SK-N-MC (cell line): ENCODE measurements around the gene RPL14.

Experiments used
- EZH2 ChIP-seq: fragments of 200-600 bp; sonication (generic); IDR thresholded peaks from one replicate; pipeline ENCODE4 v1.6.1; 2017; ENCODE audit warnings: antibody characterized with exemption
- POLR2AphosphoS5 ChIP-seq: IDR thresholded peaks from 2 replicates; pipeline ENCODE4 v1.6.1; 2012; ENCODE audit warnings: mild to moderate bottlenecking, low read depth, low read length, borderline replicate concordance

GRCh38 chr3:40458473-40458872 lies 1.3 kb downstream of the RPL14 start:
- no peak for TF ChIP-seq EZH2
- no peak for TF ChIP-seq POLR2AphosphoS5
